HL-60 (cell line): ENCODE results near the gene PTPRM.

Experiments used
- TF ChIP-seq, protein P1 (sequence below): IDR thresholded peaks from one replicate; pipeline ENCODE4 v1.5.1; 2011; ENCODE audit warnings: low read length, control low read depth, inconsistent platforms; ENCODE audit not compliant: insufficient read depth
- TF ChIP-seq, protein P2 (sequence below): IDR thresholded peaks from 2 replicates; pipeline ENCODE4 v1.6.1; 2012; ENCODE audit warnings: low read depth; ENCODE audit not compliant: insufficient replicate concordance

GRCh38 chr18:8196238-8196637 lies 629.1 kb downstream of the PTPRM start:
- TF ChIP-seq, protein P1, sequence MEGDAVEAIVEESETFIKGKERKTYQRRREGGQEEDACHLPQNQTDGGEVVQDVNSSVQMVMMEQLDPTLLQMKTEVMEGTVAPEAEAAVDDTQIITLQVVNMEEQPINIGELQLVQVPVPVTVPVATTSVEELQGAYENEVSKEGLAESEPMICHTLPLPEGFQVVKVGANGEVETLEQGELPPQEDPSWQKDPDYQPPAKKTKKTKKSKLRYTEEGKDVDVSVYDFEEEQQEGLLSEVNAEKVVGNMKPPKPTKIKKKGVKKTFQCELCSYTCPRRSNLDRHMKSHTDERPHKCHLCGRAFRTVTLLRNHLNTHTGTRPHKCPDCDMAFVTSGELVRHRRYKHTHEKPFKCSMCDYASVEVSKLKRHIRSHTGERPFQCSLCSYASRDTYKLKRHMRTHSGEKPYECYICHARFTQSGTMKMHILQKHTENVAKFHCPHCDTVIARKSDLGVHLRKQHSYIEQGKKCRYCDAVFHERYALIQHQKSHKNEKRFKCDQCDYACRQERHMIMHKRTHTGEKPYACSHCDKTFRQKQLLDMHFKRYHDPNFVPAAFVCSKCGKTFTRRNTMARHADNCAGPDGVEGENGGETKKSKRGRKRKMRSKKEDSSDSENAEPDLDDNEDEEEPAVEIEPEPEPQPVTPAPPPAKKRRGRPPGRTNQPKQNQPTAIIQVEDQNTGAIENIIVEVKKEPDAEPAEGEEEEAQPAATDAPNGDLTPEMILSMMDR: no peak
- TF ChIP-seq, protein P2, sequence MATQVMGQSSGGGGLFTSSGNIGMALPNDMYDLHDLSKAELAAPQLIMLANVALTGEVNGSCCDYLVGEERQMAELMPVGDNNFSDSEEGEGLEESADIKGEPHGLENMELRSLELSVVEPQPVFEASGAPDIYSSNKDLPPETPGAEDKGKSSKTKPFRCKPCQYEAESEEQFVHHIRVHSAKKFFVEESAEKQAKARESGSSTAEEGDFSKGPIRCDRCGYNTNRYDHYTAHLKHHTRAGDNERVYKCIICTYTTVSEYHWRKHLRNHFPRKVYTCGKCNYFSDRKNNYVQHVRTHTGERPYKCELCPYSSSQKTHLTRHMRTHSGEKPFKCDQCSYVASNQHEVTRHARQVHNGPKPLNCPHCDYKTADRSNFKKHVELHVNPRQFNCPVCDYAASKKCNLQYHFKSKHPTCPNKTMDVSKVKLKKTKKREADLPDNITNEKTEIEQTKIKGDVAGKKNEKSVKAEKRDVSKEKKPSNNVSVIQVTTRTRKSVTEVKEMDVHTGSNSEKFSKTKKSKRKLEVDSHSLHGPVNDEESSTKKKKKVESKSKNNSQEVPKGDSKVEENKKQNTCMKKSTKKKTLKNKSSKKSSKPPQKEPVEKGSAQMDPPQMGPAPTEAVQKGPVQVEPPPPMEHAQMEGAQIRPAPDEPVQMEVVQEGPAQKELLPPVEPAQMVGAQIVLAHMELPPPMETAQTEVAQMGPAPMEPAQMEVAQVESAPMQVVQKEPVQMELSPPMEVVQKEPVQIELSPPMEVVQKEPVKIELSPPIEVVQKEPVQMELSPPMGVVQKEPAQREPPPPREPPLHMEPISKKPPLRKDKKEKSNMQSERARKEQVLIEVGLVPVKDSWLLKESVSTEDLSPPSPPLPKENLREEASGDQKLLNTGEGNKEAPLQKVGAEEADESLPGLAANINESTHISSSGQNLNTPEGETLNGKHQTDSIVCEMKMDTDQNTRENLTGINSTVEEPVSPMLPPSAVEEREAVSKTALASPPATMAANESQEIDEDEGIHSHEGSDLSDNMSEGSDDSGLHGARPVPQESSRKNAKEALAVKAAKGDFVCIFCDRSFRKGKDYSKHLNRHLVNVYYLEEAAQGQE: no peak
